Lower lobe of right lung (tissue), 2 donors: ENCODE data around the gene PLCXD1. TPM values are rescaled to one million over a fixed set of nuclear protein-coding genes. Genes with fewer than 3 reads are reported as not detected.
"Not testable (repeated sequence)": the region's sequence is repeated elsewhere in the genome, so short reads cannot be mapped to it uniquely, and the experiment has no call there.

Experiments used
- ATAC-seq, 2 donors: fragments of 200-7000 bp; cut with Tn5 transposase; one replicate each; pipeline ENCODE4 v1.9.1; 2020 to 2022; ENCODE audit warnings: mild to moderate bottlenecking in 2 of 2, moderate library complexity in 2 of 2
- DNase-seq: peaks from one replicate; pipeline ENCODE4 v3.0.0-alpha.2; 2020
- H3K27ac ChIP-seq: fragments of 200-600 bp; one replicate; pipeline ENCODE4 v1.8.0; 2022
- H3K27me3 ChIP-seq: fragments of 200-600 bp; one replicate; pipeline ENCODE4 v1.8.0; 2022; ENCODE audit warnings: low read depth
- H3K36me3 ChIP-seq: fragments of 200-600 bp; one replicate; pipeline ENCODE4 v1.8.0; 2022; ENCODE audit warnings: mild to moderate bottlenecking
- H3K4me1 ChIP-seq: fragments of 200-600 bp; one replicate; pipeline ENCODE4 v1.8.0; 2022
- H3K4me3 ChIP-seq: fragments of 200-600 bp; one replicate; pipeline ENCODE4 v1.8.0; 2022; ENCODE audit warnings: mild to moderate bottlenecking
- H3K9me3 ChIP-seq: fragments of 200-600 bp; one replicate; pipeline ENCODE4 v1.8.0; 2022
- intact Hi-C: fragments of 100-400 bp; cut with DNase I; formaldehyde crosslinking; loops from one replicate; pipeline ENCODE4 v1.11.0; 2022
- total RNA-seq: library from RNA; stranded (reverse); fragmentation: NEBNext Ultra II Directional; extraction: Animal tissue kit (Norgen Biotek cat#: 25700); gene quantifications from one replicate; pipeline ENCODE4 v1.2.1, GENCODE V29; 2021
- TF ChIP-seq, protein P1 (sequence below): fragments of 200-600 bp; IDR thresholded peaks from one replicate; pipeline ENCODE4 v1.8.0; 2022; ENCODE audit warnings: antibody characterized with exemption, mild to moderate bottlenecking
- donor health status: DM: no; HTN: yes; CAD: no; lungs with severe emphysema.

PLCXD1 gene
- total RNA-seq, 1 donor from 2014 or later, result 23.7 TPM

DNA sequence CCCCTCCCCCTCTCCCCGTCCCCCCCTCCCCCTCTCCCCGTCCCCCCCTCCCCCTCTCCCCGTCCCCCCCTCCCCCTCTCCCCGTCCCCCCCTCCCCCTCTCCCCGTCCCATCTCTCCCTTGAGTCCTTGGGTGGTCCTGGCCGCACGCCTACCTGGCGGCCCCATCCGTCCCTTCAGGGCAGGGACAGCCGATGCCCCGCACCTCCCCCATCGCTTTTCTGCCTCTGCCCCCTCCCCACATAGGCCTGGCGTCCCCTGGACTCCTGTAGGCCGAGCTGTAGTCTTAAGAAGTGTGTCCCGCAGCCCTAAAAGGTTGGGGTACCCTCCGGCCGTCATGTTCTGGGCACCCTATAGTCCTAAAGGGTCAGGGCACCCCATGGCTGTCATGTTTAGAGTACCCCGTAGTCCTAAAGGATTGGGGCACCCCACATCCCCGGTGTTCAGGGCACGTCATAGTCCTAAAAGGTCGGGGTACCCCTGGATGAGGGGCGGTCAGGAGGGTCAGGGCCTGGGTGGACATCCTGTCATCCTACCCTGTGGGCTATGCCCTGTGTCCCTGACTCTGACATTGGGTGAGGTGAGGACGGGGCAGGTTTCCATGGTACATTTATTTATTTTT, 48.2 kb downstream of the PLCXD1 start:
- H3K36me3 ChIP-seq, result peaks cover 7% of the 10 kb centered on the region
- ATAC-seq, result no peak
- intact Hi-C loops, result no loop called here
- no peak overlapping the region for H3K4me3 ChIP-seq
- H3K27me3 ChIP-seq, result peaks cover 22% of the 10 kb centered on the region
- H3K27ac ChIP-seq, result no peak overlapping the region
- TF ChIP-seq, protein P1, sequence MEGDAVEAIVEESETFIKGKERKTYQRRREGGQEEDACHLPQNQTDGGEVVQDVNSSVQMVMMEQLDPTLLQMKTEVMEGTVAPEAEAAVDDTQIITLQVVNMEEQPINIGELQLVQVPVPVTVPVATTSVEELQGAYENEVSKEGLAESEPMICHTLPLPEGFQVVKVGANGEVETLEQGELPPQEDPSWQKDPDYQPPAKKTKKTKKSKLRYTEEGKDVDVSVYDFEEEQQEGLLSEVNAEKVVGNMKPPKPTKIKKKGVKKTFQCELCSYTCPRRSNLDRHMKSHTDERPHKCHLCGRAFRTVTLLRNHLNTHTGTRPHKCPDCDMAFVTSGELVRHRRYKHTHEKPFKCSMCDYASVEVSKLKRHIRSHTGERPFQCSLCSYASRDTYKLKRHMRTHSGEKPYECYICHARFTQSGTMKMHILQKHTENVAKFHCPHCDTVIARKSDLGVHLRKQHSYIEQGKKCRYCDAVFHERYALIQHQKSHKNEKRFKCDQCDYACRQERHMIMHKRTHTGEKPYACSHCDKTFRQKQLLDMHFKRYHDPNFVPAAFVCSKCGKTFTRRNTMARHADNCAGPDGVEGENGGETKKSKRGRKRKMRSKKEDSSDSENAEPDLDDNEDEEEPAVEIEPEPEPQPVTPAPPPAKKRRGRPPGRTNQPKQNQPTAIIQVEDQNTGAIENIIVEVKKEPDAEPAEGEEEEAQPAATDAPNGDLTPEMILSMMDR, result no peak
- H3K4me1 ChIP-seq, result peaks cover 11% of the 10 kb centered on the region
- no peak for DNase-seq
- no peaks in the 10 kb centered on the region for H3K9me3 ChIP-seq

DNA sequence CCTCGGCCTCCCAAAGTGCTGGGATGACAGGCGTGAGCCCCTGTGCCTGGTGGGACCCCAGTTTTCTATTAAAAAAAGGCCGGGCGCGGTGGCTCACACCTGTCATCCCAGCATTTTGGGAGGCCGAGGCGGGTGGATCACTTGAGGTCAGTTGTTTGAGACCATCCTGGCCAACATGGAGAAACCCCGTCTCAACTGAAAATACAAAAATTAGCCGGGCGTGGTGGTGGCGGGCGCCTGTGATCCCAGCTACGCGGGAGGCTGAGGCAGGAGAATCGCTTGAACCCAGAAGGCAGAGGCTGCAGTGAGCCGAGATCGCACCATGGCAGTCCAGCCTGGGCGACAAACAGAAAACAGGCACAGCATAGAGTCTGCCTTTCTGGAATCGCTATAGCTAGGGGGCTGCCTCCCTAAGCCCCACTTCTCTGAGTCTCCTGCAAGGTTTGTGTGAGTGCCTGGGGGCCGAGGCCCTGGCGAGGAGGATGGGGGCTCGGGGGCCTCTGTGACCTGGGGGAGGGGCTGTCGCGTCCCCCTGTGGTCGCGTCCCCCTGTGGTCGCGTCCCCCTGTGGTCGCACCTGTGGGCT, 49.1 kb downstream of the PLCXD1 start:
- H3K27ac ChIP-seq, H3K4me3 ChIP-seq, H3K36me3 ChIP-seq, ATAC-seq, H3K9me3 ChIP-seq, intact Hi-C loops: not testable (repeated sequence)
- peak; percentile 34 for DNase-seq
- H3K27me3 ChIP-seq, result peaks cover 22% of the 10 kb centered on the region
- peaks cover 11% of the 10 kb centered on the region for H3K4me1 ChIP-seq

DNA sequence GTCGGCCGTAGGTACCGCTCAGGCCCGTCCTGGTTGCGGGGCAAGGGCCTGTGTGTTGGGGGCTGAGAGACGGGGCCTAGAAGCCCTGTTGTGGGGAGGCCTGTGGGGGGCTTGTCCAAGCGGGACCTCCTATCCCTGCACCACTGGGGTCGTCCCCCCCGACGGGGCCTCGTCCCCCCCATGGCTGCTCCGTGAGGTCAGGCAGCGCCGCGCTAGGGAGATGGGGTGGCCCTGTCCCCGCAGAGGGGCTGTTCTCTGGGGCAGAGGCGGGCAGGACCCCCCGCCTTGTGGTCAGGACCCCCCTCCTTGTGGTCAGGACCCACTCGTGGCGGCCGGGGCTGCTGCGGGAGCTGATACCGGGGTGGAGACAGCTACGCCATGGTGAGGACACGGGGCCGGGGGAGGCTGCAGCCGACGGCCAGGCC, 49.6 kb downstream of the PLCXD1 start:
- ATAC-seq (peak; percentile 29 to 32), DNase-seq (peak; percentile 41)
- TF ChIP-seq, protein P1, result no peak
- Histone ChIP-seq H3K27ac (no peak overlapping the region), H3K4me3 (peak overlapping the region; percentile 30), H3K36me3 (peaks cover 7% of the 10 kb centered on the region), H3K9me3 (no peaks in the 10 kb centered on the region), H3K4me1 (peaks cover 11% of the 10 kb centered on the region), H3K27me3 (peaks cover 22% of the 10 kb centered on the region)
- intact Hi-C loops, result no loop called here

DNA sequence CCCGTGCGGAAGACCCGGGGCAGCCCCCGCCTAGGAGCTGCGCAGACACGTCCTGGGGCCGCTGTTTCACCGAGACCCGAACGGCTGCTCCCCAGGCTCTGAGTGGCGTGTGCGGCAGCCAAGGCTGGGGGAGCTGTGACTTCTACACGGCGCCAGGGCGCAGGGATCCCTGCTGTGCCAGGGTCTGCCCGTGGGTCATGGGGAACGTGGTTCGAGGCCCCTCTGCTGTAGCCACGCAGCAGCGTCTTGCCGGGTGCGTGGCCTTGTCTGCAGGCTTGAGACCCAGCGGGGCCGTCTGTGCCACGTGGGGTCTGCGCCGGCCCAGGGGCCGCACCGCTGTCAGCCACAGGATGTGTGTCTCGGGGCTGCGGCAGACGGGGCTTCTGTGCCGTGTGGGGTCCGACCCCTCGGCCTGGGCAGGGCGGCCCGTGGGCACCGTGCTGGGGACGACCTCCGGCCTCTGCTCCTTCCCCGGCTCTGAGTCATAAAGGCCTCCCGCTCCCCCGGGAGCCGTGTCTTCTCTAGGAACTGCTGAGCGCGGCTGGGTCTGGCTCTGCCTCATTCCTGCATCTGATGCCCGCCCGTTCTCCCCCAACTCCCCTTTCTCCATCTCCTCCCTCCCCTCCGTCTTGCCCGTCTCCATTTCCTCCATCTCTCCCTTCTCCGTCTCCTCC, 50.1 kb downstream of the PLCXD1 start:
- Histone ChIP-seq H3K9me3 (no peaks in the 10 kb centered on the region), H3K27ac (no peak overlapping the region), H3K4me3 (peak overlapping the region; percentile 30), H3K27me3 (peaks cover 22% of the 10 kb centered on the region), H3K36me3 (peaks cover 7% of the 10 kb centered on the region), H3K4me1 (peaks cover 11% of the 10 kb centered on the region)
- TF ChIP-seq, protein P1, result no peak
- ATAC-seq (peak; percentile 34 to 36), DNase-seq (peak; percentile 46)
- intact Hi-C loops, result no loop called here

DNA sequence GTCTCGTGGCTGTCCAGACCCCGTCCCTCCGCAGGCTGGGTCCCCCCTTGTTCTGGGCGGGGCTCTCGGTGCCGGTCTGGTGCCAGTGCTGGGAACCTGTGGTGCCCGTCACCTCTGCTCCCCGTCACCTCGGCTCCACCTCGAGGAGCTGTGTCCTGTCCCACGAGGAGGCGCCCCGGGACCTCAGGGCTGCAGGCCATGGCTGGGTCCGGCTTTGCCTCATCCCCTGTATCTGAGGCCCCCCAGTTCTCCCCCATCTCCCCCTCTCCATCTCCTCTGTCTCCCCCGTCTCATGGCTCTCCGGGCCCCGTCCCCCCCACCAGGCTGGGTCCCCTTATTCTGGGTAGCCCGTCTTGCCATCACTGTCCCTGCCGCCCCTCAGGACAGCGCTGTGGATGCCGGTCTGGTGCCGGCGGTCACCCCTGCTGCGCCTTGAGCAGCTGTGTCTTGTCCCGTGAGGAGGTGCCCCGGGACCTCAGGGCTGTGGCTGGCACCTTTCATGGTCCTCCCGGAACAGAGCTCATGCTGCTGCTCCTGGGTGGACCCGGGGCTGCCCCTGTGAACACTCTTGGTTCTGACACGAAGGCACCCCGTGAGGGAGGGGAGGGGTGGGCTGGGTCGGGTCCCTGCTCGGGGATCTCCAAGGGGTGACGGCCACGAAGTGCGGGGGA, 50.8 kb downstream of the PLCXD1 start:
- H3K27me3 ChIP-seq, result peaks cover 22% of the 10 kb centered on the region
- H3K9me3 ChIP-seq, result no peaks in the 10 kb centered on the region
- H3K36me3 ChIP-seq, result peaks cover 7% of the 10 kb centered on the region
- ATAC-seq (no peak), DNase-seq (peak; percentile 43)
- no peak overlapping the region for H3K4me3 ChIP-seq
- no peak overlapping the region for H3K27ac ChIP-seq
- peaks cover 11% of the 10 kb centered on the region for H3K4me1 ChIP-seq
- TF ChIP-seq, protein P1, result no peak
- intact Hi-C loops, result no loop called here
